HuH-7.5 (cell line): Measurements from ENCODE around the gene MPC1.
"Not testable (repeated sequence)": the region's sequence is repeated elsewhere in the genome, so short reads cannot be mapped to it uniquely, and the experiment has no call there.

ENCODE experiments used
- DNase-seq: peaks from one replicate; pipeline ENCODE4 v3.0.0; 2011; ENCODE audit warnings: low spot score

Gene MPC1

GRCh38 chr6:166406197-166406596 is 23.5 kb upstream of the MPC1 start:
- DNase-seq = no peak

- DNase-seq = no peak
Observed at GRCh38 chr6:166405386-166405785, 22.6 kb upstream of the MPC1 start.

GRCh38 chr6:166402582-166403277 is 20.0 kb upstream of the MPC1 start:
- no peak for DNase-seq

- peak; percentile 85 for DNase-seq
Observed at GRCh38 chr6:166400649-166401250, 18.0 kb upstream of the MPC1 start.

GRCh38 chr6:166400181-166400580 is 17.4 kb upstream of the MPC1 start:
- no peak for DNase-seq

GRCh38 chr6:166398348-166398747 is 15.6 kb upstream of the MPC1 start:
- no peak for DNase-seq

- no peak for DNase-seq
Observed at GRCh38 chr6:166397849-166398248, 15.1 kb upstream of the MPC1 start.

- DNase-seq = no peak
Observed at GRCh38 chr6:166395778-166396177, 13.0 kb upstream of the MPC1 start.

GRCh38 chr6:166395351-166395750 is 12.6 kb upstream of the MPC1 start:
- DNase-seq = no peak

GRCh38 chr6:166394036-166394892 is 11.5 kb upstream of the MPC1 start:
- no peak for DNase-seq

- DNase-seq = no peak
Observed at GRCh38 chr6:166393535-166393823, 10.7 kb upstream of the MPC1 start.

GRCh38 chr6:166392755-166393534 is 10.2 kb upstream of the MPC1 start:
- DNase-seq = not testable (repeated sequence)

GRCh38 chr6:166389119-166389518 is 6.4 kb upstream of the MPC1 start:
- no peak for DNase-seq

- DNase-seq = no peak
Observed at GRCh38 chr6:166388290-166389004, 5.7 kb upstream of the MPC1 start.

GRCh38 chr6:166387642-166388289 is 5.0 kb upstream of the MPC1 start:
- no peak for DNase-seq

GRCh38 chr6:166387098-166387497 is 4.4 kb upstream of the MPC1 start:
- DNase-seq = not testable (repeated sequence)

GRCh38 chr6:166386111-166386510 is 3.4 kb upstream of the MPC1 start:
- DNase-seq = no peak

GRCh38 chr6:166383802-166384363 is 1.1 kb upstream of the MPC1 start:
- not testable (repeated sequence) for DNase-seq

- no peak for DNase-seq
Observed at GRCh38 chr6:166382500-166382932, 224 bp downstream of the MPC1 start.

- DNase-seq = peak; percentile 63
Observed at GRCh38 chr6:166381733-166382499, 824 bp downstream of the MPC1 start.
